Measurements from ENCODE around the gene NDUFS8. TPM values are rescaled to one million over a fixed set of nuclear protein-coding genes. Genes with fewer than 3 reads are reported as not detected.

The NDUFS8 gene
- 63.8 and 107 TPM in 2 replicates for total RNA-seq

DNA sequence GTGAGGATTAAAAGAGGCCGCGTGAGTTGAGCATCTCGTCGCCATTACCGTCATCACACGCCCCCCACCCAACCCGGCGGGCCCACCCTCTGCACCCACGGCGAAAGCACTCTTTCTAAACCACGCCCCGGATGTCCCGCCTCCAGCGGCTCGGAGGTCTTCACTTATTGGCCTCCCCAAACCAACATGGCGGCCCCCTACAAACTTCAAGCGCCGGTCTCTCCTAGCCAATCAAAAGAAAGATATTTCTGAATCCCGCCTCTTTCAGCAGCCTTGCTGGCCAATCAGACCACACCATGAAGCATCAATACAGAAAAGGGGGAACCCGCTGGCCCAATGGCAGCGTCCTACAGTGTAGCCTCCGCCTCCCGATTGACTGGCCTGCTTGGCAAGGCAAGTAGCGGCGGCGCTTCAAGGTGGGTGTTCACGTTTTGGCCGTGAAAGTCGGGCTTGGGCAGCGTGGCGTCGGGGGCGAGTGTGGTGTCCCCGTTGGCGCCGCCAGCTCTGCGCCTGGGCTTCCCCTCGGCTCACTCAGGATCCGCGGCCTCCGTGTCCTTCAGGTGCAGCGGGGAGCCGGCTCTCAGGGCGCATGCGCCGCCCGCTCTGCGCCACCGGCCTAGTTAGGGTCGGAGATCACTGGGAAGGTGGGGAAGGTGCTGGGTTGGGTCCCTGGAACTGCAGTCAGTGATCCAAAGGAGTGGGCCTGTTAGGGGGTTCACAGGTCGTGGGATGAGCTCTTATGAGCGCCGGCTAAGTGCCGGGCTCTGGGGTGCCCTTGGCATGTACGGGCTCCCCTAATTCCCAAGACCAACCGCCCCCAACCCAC lies at the start of gene NDUFS8:
NDUFS8 (plus strand) TSS at position 364 of the 826 bp plus-strand sequence. CDS start 1,471 bp downstream, outside the sequence.

DNA sequence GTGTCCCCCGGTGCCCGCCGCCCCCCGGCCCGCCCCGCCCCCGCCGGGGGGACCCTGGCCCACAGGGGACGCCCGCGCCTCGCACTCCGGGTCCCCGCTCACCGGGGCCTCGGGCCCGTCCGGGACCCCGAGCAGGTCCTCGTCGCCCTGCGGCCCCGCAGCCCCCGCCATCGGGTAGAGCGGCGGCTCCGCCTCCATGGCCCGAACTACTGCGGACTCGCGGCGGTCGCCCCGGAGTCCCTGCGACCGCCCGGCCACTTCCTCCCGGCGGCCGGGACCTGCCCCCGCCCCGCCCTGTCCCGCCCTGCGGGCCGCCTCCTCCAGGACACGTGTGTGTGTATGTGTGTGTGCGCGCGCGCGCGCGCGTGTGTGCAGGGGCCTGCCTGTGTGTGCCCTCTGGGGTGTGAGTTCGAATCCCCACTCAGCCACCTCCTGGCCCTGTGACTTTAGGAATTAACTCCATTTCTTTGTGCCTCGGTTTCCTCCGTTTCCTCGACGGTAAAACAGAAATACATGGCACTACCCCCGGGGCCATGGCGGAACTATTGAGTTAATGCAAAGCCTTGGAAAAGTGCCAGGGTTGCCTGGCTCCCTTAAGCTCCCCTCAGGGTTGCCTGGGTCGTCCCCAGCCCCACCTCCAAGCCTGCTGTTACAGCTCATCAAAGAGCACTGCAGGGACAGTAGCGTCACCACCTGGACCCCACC lies 26.5 kb upstream of the NDUFS8 start, which contains the start of gene UNC93B1:
UNC93B1 (minus strand) TSS at position 252 of the 705 bp plus-strand sequence; CDS start at position 198, 54 bp downstream.

DNA sequence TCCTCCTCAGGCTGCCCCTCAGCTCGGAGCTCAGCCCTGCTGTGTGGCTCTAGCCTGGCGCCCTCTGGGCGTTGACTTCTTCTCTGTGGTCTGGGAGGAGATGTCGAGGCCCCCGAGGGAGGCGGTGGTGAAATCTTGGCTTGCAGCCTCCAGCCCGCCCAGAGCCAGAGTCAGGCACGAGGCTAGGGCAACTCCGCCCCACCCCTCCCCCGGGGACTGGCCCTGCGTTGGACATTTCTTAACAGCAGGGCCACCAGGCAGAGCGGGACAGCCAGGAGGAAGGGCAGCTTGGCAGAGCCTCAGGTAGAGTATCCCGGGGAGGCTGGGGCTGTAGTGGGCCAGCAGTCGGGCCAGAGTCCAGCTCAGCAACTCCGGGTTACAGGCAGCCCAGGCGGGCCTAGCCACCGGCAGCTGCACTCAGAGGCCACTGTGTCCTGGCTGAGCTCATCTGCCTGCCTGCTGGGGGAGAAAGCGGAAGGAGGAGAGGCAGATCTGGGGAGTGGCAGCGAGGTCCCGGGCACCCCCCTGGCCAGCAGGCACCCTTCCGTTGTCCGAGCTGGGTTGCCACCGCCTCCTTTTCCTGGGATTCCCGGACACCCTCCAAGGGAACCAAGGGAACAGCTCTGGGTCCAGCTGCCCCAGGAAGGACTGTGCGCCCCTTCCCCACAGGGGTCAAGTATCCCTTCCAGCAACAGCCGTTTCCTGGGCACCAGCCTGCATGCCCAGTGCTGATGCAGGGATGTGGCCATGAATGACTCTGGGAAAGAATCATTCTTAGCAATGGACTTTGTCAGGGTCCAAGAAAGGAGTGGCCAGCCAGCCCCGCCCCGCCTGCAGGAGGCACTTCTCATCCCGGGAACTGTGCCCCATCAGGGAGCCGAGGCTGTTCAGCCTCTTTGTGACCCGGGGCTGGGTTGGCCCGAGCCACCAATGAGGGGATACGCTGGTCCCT lies 20.1 kb upstream of the NDUFS8 start, which contains the start of gene ALDH3B1:
ALDH3B1 (plus strand) TSS at position 238 of the 952 bp plus-strand sequence. CDS start 4,971 bp downstream, outside the sequence.

DNA sequence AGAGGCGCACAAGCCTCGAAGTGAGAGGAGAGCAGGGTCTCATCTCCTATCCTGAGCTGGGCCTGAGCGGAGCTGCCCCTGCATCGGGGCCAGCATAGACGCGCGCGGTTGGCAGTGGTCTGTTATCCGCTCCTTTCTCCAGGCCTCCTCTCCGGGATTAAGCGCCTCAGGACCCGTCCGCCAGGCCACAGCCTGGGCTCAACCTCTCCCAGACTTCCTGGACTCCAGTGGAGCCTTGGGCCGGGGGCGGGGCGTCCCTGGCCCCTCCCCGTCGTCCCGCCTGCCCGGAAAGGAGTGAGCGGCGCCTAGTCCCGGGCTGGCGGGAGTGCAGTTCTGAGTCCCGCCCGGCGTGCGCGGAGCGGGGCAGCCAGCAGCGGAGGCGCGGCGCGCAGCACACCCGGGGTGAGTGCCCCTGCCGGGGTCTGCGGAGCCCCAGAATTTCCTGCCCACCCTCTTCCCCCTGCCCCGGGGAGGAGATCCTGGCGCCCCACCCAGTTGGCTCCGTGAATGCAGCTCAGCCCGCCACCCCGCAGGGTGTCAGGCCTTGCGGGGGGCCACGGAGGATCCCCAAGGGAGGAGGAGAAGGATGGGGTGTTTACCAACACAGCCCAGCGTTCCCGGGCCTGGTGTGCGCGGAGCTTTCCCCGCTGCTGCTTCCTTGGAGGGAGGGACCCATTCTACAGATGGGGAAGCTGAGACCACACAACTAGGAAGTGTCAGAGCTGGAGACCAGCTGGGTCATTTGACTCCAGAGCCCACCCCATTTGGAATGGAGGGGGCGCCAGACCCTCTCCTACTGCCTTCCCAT lies 8.4 kb downstream of the NDUFS8 start, which contains the start of gene TCIRG1:
TCIRG1 (plus strand) TSS at position 308 of the 808 bp plus-strand sequence. CDS start 2,247 bp downstream, outside the sequence.

Other genes with a start within 250 kb of the NDUFS8 start
- gene UNC93B1, start 26.6 kb upstream of the NDUFS8 start, total RNA-seq: 14.3 and 16.2 TPM in 2 replicates
- 5.2 and 13.6 TPM in 2 replicates for gene ALDH3B1, start 20.4 kb upstream of the NDUFS8 start, total RNA-seq
- 28.7 and 43.3 TPM in 2 replicates for gene TCIRG1, start 8.3 kb downstream of the NDUFS8 start, total RNA-seq
- gene CHKA, start 90.7 kb downstream of the NDUFS8 start, total RNA-seq: 4.0 and 5.8 TPM in 2 replicates
- 19.5 and 20.9 TPM in 2 replicates for gene KMT5B, start 182.6 kb downstream of the NDUFS8 start, total RNA-seq
- gene C11orf24, start 241.3 kb downstream of the NDUFS8 start, total RNA-seq: 11.5 and 12.7 TPM in 2 replicates